ENCODE measurements around the gene ECHDC3. TPM values are rescaled to one million over a fixed set of nuclear protein-coding genes. Genes with fewer than 3 reads are reported as not detected.

ECHDC3 gene
- total RNA-seq, 2 donors from 2014 or later: 1.5 TPM; not detected in 1

- H3K4me1 Mint-ChIP-seq: no peaks in the 10 kb centered on the region
- no peak overlapping the region for H3K27ac Mint-ChIP-seq
- no peak for ATAC-seq (replicated peaks)
- no peaks in the 10 kb centered on the region for H3K36me3 Mint-ChIP-seq (ENCODE audit: low read depth)
- no peaks in the 10 kb centered on the region for H3K27me3 Mint-ChIP-seq
- no peak overlapping the region for H3K4me3 Mint-ChIP-seq
- no peaks in the 10 kb centered on the region for H3K9me3 Mint-ChIP-seq
These were observed 8.2 kb downstream of the ECHDC3 start for GRCh38 chr10:11750420-11750819.

- H3K27me3 Mint-ChIP-seq: no peaks in the 10 kb centered on the region
- no peak for ATAC-seq (replicated peaks)
- H3K27ac Mint-ChIP-seq: no peak overlapping the region
- no peaks in the 10 kb centered on the region for H3K4me1 Mint-ChIP-seq
- H3K4me3 Mint-ChIP-seq: no peak overlapping the region
- H3K9me3 Mint-ChIP-seq: no peaks in the 10 kb centered on the region
- H3K36me3 Mint-ChIP-seq (ENCODE audit: low read depth): no peaks in the 10 kb centered on the region
These were observed 12.0 kb downstream of the ECHDC3 start for GRCh38 chr10:11754173-11754572.

GRCh38 chr10:11754620-11755019, 12.4 kb downstream of the ECHDC3 start:
- Mint-ChIP-seq H3K27me3 (no peaks in the 10 kb centered on the region), H3K4me3 (no peak overlapping the region), H3K9me3 (no peaks in the 10 kb centered on the region), H3K4me1 (no peaks in the 10 kb centered on the region), H3K27ac (no peak overlapping the region), H3K36me3 (ENCODE audit: low read depth) (no peaks in the 10 kb centered on the region)
- no peak for ATAC-seq (replicated peaks)

- no peaks in the 10 kb centered on the region for H3K27me3 Mint-ChIP-seq
These were observed 13.5 kb downstream of the ECHDC3 start for GRCh38 chr10:11755512-11756263.

GRCh38 chr10:11756766-11757315, 14.7 kb downstream of the ECHDC3 start:
- H3K36me3 Mint-ChIP-seq (ENCODE audit: low read depth): no peaks in the 10 kb centered on the region
- no peaks in the 10 kb centered on the region for H3K4me1 Mint-ChIP-seq
- no peaks in the 10 kb centered on the region for H3K9me3 Mint-ChIP-seq
- no peak for ATAC-seq (replicated peaks)
- no peak overlapping the region for H3K4me3 Mint-ChIP-seq
- no peak overlapping the region for H3K27ac Mint-ChIP-seq
- H3K27me3 Mint-ChIP-seq: peaks cover 2% of the 10 kb centered on the region

More at GRCh38 chr10:11755512-11756263, 13.5 kb downstream of the ECHDC3 start:
- Mint-ChIP-seq H3K4me3 (no peak overlapping the region), H3K4me1 (no peaks in the 10 kb centered on the region), H3K9me3 (no peaks in the 10 kb centered on the region), H3K27ac (no peak overlapping the region), H3K36me3 (ENCODE audit: low read depth) (no peaks in the 10 kb centered on the region)
- ATAC-seq (replicated peaks): no peak

GRCh38 chr10:11757454-11757820, 15.3 kb downstream of the ECHDC3 start:
- Mint-ChIP-seq H3K27me3 (peaks cover 3% of the 10 kb centered on the region), H3K4me3 (no peak overlapping the region), H3K36me3 (ENCODE audit: low read depth) (no peaks in the 10 kb centered on the region), H3K27ac (no peak overlapping the region), H3K9me3 (no peaks in the 10 kb centered on the region), H3K4me1 (no peaks in the 10 kb centered on the region)
- no peak for ATAC-seq (replicated peaks)

DNA sequence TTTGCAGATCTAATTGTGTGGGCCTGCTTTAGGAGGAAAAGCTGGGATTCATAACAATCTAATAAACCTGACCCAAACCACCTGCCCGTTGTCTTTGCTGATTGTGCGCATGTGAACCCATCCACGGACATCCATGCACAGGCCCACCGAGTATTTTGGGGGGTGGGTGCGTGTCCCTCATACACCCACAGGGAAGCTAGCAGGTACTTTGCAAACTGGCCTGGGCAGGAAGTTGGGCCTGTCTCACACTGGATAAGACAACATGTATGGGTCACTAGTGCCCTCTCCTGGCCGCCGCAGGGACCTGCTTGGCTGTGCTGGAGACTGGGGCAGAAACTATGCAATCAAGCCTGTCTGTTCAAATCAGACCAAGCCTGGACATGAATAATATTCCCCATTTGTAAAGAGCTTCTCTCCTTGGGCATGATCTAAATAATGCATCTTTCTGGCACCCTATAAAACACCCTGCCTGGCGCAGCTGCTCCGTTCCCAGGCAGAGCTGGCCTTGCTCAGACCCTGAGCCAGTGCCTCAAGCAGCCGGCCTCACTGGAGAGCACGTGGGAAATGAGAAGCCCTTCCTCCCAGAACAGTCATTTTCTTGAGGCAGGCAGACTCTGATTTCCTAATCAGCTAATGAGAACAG, 15.8 kb downstream of the ECHDC3 start:
- H3K27ac Mint-ChIP-seq: no peak overlapping the region
- H3K27me3 Mint-ChIP-seq: peaks cover 3% of the 10 kb centered on the region
- ATAC-seq (replicated peaks): peak; percentile 99
- no peaks in the 10 kb centered on the region for H3K4me1 Mint-ChIP-seq
- H3K9me3 Mint-ChIP-seq: no peaks in the 10 kb centered on the region
- H3K36me3 Mint-ChIP-seq (ENCODE audit: low read depth): no peaks in the 10 kb centered on the region
- no peak overlapping the region for H3K4me3 Mint-ChIP-seq

DNA sequence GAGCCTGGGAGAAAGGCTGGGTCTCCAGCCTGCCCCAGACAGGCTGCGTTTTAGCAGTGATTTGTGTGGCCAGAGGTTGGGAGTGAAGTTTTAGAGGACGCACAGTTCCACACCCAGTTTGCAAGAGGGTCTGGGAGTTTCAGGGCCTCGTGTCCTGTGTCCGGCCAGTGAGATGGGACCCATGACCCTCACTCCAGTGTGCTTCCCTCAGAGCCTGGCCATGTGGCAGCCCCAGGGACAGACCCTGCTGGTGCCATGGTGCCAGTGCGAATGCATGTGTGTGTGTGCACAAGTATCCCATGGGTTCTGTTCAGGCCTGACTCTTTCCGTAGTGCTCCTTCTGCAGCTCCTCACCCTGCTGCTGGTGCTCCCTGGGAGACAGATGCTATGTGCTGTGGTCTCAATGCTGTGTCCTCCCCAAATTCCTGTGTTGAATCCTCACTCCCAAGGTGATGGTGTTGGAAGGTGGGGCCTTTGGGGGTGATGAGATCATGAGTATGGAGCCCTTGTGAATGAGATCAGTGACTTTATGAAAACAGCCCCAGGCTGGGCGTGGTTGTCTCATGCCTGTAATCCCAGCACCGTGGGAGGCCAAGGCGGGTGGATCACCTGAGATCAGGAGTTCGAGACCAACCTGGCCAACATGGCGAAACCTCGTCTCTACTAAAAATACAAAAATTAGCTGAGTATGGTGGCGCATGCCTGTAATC, 16.5 kb downstream of the ECHDC3 start:
- Mint-ChIP-seq H3K4me3 (no peak overlapping the region), H3K27ac (no peak overlapping the region), H3K27me3 (peaks cover 3% of the 10 kb centered on the region), H3K9me3 (no peaks in the 10 kb centered on the region), H3K36me3 (ENCODE audit: low read depth) (no peaks in the 10 kb centered on the region), H3K4me1 (no peaks in the 10 kb centered on the region)
- no peak for ATAC-seq (replicated peaks)

DNA sequence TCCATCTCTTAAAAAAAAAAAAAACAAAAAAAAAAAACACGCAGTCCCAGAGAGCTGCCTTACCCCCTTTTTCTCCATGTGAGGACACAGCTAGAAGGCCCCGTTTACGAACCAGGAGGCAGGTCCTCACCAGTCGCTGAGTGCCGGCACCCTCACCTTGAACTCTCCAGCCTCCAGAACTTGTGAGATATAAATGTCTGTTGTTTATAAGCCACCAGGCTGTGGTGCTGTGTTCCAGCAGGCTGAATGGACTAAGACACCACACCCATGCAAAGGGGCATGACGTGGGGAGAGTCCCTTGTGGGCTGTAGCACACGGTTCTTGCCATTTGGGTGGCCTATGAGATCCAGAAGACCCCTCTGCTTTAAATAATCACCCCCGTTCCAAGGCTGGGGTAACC, 17.2 kb downstream of the ECHDC3 start:
- ATAC-seq (replicated peaks): no peak
- no peaks in the 10 kb centered on the region for H3K4me1 Mint-ChIP-seq

GRCh38 chr10:11760151-11760550, 18.0 kb downstream of the ECHDC3 start:
- Mint-ChIP-seq H3K4me3 (no peak overlapping the region), H3K27ac (no peak overlapping the region), H3K36me3 (ENCODE audit: low read depth) (no peaks in the 10 kb centered on the region), H3K9me3 (no peaks in the 10 kb centered on the region), H3K4me1 (no peaks in the 10 kb centered on the region), H3K27me3 (peaks cover 3% of the 10 kb centered on the region)
- ATAC-seq (replicated peaks): no peak

More for the DNA sequence above, 17.2 kb downstream of the ECHDC3 start:
- no peaks in the 10 kb centered on the region for H3K9me3 Mint-ChIP-seq
- peaks cover 3% of the 10 kb centered on the region for H3K27me3 Mint-ChIP-seq
- H3K36me3 Mint-ChIP-seq (ENCODE audit: low read depth): no peaks in the 10 kb centered on the region
- H3K27ac Mint-ChIP-seq: no peak overlapping the region
- no peak overlapping the region for H3K4me3 Mint-ChIP-seq

DNA sequence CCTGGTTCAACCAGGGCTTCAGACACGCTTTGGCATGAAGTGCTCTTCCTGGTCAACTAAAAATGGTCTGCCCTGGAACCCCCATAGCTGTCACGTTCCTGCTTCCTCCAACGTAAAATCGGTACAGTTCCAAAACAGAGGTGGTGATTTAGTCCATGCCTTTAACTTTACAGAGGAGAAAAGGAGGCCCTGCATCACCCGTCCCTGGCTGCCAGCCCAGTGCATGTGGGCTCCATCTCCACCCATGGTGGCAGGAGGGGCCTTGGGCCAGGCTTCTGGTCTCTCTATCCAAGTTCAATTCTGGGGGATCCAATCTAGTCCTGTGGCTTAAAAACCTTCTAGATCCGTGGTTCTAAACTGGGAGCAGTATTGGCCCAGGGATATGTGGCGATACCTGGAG, 18.7 kb downstream of the ECHDC3 start:
- H3K4me3 Mint-ChIP-seq: no peak overlapping the region
- peaks cover 3% of the 10 kb centered on the region for H3K27me3 Mint-ChIP-seq
- H3K4me1 Mint-ChIP-seq: no peaks in the 10 kb centered on the region
- no peak for ATAC-seq (replicated peaks)
- H3K27ac Mint-ChIP-seq: no peak overlapping the region
- H3K36me3 Mint-ChIP-seq (ENCODE audit: low read depth): no peaks in the 10 kb centered on the region
- H3K9me3 Mint-ChIP-seq: no peaks in the 10 kb centered on the region

DNA sequence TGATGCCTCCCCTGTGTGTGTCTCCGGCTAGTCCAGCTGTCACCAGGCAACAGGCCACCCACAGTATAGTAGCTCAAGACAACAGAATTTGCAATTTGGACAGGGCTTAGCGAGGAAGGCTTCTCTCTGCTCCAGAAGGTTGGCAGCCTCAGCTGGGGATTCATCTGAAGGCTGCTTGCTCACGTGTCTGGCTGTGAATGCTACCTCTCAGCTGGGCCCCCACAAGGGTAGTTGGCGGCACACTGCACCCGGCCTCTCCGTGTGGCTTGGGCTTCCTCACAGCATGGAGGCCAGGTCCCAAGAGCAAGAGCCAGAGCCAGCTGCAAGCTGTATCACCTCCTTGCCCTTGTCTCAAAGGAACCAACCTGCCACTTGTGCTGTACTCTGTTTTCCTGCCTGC, 19.2 kb downstream of the ECHDC3 start:
- Mint-ChIP-seq H3K27ac (no peak overlapping the region), H3K9me3 (no peaks in the 10 kb centered on the region), H3K36me3 (ENCODE audit: low read depth) (no peaks in the 10 kb centered on the region), H3K4me3 (no peak overlapping the region), H3K4me1 (no peaks in the 10 kb centered on the region), H3K27me3 (peaks cover 3% of the 10 kb centered on the region)
- no peak for ATAC-seq (replicated peaks)

DNA sequence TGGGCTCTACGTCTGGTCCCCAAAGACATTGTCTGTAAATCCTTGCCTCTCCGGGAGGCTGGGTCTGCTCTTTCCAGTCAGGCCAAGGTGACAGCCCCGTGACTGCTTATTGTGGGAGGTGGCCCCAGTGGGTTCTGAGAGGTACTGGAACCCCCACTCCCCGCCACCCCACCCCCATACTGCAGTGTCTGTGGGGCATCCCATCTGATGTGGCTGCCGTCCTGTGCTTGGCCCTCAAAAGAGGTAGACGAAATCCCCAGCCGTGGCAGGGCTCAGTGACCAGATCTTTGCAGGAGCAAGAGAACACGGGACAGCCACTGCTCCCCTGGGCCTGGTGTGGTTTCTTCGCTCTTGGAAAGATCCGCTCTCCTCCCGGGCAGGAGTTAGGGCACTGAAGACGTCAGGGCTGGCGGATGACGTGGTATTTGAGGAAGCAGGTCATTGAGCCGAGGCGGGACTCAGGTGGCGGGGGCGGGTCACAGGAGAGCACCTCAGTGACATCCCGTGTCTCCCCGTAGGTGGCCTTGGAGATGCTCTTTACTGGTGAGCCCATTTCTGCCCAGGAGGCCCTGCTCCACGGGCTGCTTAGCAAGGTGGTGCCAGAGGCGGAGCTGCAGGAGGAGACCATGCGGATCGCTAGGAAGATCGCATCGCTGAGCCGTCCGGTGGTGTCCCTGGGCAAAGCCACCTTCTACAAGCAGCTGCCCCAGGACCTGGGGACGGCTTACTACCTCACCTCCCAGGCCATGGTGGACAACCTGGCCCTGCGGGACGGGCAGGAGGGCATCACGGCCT, 20.7 kb downstream of the ECHDC3 start:
- peaks cover 3% of the 10 kb centered on the region for H3K27me3 Mint-ChIP-seq
- no peak overlapping the region for H3K4me3 Mint-ChIP-seq
- no peaks in the 10 kb centered on the region for H3K4me1 Mint-ChIP-seq
- H3K9me3 Mint-ChIP-seq: no peaks in the 10 kb centered on the region
- ATAC-seq (replicated peaks): no peak
- no peak overlapping the region for H3K27ac Mint-ChIP-seq
- H3K36me3 Mint-ChIP-seq (ENCODE audit: low read depth): no peaks in the 10 kb centered on the region

DNA sequence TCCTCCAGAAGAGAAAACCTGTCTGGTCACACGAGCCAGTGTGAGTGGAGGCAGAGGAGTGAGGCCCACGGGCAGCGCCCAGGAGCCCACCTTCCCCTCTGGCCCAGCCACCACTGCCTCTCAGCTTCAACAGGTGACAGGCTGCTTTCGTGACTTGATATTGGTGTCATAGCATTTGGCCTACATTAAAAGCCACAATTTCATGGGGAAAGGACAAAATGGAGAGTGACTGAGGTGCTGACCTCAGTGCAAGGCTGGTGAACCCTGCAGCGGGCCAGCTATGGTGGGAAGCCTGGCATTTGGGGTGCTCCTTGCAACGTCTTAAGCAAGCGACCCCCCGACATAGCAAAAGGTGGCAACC, 21.3 kb downstream of the ECHDC3 start:
- no peaks in the 10 kb centered on the region for H3K36me3 Mint-ChIP-seq (ENCODE audit: low read depth)
- no peak overlapping the region for H3K27ac Mint-ChIP-seq
- no peak overlapping the region for H3K4me3 Mint-ChIP-seq
- no peaks in the 10 kb centered on the region for H3K9me3 Mint-ChIP-seq
- ATAC-seq (replicated peaks): no peak
- no peaks in the 10 kb centered on the region for H3K4me1 Mint-ChIP-seq
- H3K27me3 Mint-ChIP-seq: peaks cover 3% of the 10 kb centered on the region
